GM19467 (cell line): ENCODE data around the gene ATP5F1C.
"Not testable (repeated sequence)": the region's sequence is repeated elsewhere in the genome, so short reads cannot be mapped to it uniquely, and the experiment has no call there.

Experiments used
- ATAC-seq: cut with Tn5 transposase; IDR thresholded peaks from one replicate; pipeline ENCODE4 v1.9.1; 2021; ENCODE audit warnings: mild to moderate bottlenecking, moderate library complexity; ENCODE audit not compliant: unreplicated experiment

The ATP5F1C gene

DNA sequence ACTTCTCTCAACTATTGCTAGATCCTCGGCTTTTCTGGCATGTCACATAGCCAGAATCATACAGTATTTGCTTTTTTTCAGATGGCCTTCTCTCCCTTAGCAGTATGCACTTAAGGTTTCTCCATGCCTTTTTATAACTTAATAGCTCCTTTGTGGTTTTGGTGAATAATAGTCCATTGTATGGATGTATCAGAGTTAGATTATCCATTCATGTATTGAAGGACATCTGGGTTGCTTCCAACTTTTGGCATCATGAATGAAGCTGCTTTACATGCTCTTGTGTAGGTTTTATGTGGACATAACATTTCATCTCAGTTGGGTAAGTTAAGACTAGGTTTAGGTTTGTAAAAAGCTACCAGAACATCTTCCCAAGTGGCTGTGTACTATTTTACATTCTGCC lies 4.6 kb downstream of the ATP5F1C start:
- ATAC-seq = no peak

- ATAC-seq = no peak
These were observed 6.5 kb downstream of the ATP5F1C start for GRCh38 chr10:7794251-7795026.

DNA sequence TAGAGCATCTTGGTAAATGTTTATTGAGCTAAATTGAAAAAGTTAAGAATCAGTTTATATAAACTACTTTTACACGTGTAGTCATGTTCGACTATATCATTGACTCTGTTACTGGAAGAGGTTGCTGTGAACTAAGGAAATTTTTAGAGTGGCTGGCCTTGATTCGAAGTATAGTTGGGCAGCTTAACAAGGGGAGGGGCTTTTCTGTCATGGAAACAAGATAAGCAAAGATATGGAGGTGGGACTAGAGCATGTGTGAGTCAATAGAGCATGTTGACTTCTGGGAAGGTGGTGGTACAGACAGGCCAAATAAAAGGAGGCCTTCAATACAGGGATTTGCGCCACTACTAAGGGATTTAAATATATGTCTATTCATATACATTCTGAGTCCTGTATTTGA lies 7.6 kb downstream of the ATP5F1C start:
- ATAC-seq = no peak

DNA sequence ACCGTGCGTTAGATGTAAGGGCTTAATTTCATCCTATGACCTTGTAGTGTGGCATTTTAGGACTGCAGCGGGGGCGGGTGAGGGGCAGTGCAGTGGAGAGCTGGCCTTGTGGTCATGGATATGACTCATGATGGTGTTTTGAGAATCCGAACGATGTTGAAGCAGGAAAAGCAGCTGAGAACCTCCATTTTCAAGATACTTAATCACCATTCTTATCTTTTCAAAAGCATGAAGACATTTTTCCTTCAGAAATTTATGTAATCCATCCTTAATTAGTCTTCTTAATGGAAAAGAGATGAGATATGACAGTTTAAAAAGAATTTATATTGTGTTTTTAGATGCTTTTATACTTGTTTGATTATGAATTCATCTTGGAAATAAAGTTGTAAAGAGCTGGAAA lies 9.6 kb downstream of the ATP5F1C start:
- ATAC-seq = no peak

DNA sequence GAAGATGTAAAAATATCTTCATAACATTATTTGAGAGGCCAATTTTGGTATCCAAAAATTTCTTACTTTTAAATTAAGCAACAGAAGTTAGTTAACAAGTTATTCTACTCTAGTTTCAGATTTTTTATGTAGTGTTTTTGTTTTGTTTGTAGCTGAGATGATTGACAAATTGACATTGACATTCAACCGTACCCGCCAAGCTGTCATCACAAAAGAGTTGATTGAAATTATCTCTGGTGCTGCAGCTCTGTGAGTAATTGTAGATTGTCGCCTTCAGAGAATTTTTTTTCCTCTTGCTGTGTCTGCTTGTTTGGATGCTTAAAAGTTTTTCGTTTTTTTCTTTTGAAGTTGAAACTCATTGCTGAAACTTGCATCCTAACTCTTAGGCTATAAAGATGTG lies 14.6 kb downstream of the ATP5F1C start:
- ATAC-seq = no peak

DNA sequence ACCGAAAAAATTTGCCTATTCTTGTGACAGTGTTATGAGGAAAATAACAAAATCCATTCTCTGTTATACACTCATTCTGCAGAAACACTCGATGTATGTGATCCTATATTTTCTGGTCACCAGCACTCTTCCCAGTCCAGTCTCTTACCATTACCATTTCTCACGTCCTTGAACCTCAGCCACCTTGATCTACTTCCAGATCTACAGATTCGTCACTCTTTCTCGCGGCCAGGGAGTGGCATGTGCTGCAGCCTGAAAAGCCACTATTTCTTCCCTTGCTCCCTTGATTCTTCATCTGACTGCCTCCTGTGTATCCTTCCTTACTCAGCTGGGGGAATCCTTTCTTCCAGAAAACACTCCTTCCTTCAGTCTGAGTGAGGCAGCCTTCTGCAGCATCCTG lies 16.2 kb downstream of the ATP5F1C start:
- no peak for ATAC-seq

DNA sequence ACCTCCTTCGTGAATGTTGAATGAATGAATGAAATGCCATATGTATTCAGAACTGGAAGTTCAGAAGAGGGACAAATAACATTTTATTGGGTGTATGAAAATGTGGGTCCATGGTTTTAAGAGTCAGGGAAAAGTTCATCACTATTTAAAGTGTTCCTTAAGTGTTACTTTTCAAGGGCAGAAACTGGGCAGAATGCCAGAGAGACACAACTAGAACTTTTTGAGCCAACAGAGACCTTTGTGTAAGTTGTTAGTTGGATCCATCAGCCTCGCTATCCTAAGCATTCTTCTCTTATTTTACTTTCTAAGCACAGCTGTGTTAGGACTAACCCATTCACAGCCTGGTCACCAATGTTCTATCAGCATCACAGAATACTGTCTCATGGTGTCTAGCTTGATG lies 16.8 kb downstream of the ATP5F1C start:
- no peak for ATAC-seq

- ATAC-seq = no peak
These were observed 20.8 kb downstream of the ATP5F1C start for GRCh38 chr10:7808686-7809267.

DNA sequence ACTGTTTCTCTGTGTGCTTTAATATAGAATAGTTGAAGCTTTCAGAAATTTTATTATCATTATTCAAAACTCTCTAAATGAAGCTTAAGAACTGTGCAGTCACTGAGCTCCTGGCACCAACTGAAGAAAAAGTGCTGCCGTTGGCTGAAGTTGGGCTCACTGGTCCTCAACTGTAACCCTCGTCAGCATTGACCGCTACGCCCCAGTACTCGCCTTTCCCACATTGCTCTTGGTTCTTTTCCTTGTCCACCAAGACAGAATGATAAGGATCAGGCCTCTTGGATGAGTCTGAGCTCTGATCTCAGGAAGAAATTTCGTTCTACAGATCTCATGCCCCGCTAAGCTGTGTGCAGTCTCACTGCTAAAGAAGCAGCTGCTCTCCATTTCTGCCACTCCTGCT lies 22.5 kb downstream of the ATP5F1C start:
- no peak for ATAC-seq

- no peak for ATAC-seq
These were observed 23.0 kb downstream of the ATP5F1C start for GRCh38 chr10:7811000-7811399.

GRCh38 chr10:7811743-7812142 lies 23.8 kb downstream of the ATP5F1C start:
- ATAC-seq = not testable (repeated sequence)

DNA sequence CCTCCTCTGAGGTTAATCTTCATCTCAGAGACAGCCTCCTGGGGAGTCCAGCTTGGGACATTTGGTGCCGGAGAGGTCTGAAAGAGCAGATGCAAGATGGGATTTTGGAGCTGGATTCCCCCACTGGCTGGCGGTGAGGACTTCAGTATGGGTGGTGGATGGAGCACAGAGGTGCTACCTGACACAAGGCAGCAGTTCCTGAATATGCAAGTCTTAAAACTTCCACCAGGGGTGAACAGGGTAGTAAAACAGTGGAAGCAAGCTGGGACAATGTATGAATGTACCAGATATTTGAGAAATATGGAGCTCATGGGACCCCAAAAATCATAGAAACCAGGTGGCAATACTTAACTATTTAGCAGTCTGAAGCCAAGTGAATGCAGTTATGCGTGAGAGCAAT lies 25.5 kb downstream of the ATP5F1C start:
- no peak for ATAC-seq

- ATAC-seq = no peak
These were observed 29.6 kb downstream of the ATP5F1C start for GRCh38 chr10:7817576-7817975.

DNA sequence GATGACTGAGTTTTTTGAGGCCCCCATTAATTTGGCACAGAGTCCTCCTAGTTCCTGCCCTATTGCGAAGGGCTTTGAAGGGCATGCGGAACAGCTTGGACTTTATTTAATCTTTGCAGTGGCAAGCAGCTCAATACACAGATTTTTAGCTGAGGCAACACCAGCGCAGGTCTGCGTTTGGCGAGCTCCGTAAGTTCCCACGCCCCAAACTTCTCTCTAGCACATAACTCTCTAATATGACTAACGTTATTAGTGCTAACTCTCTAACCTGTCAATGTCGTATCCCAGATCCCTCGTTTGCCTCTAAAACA lies 30.0 kb downstream of the ATP5F1C start:
- no peak for ATAC-seq

GRCh38 chr10:7818295-7819120 lies 30.5 kb downstream of the ATP5F1C start, which contains the start of gene TAF3:
Gene TAF3 (plus strand): TSS chr10:7818505. CDS start chr10:7818710, 205 bp downstream.
- peak; percentile 81 for ATAC-seq

DNA sequence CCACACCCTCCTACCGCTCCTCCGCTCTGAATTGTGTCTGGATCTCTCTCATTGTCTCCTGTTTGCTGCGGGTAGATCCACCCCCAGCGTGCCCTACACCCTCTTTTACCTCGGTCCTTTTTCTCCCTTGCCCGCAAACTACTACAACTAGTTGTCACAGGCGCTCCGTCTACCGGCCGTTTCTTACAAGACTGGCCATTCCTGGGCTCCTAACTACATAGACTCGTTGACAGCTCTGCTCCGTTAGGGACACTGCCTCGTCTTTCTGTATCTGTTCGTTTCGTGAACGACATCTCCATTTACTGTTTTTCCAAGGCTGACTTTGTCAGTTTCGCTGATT lies 31.1 kb downstream of the ATP5F1C start:
- ATAC-seq = peak; percentile 44

DNA sequence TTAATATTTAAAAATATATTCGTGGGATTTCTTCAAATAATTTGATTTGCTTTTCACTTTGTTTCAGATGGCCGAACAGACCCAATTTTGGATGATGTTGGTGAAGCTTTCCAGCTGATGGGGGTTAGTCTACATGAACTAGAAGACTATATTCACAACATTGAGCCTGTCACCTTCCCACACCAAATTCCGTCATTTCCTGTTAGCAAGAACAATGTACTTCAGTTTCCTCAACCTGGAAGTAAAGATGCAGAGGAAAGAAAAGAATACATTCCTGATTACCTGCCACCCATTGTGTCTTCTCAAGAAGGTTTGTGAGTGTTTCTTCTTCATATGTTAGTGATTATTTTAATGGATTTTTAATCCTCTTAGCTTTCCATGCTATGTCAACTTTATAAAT lies 36.3 kb downstream of the ATP5F1C start:
- no peak for ATAC-seq

- no peak for ATAC-seq
These were observed 39.0 kb downstream of the ATP5F1C start for GRCh38 chr10:7826971-7827370.

DNA sequence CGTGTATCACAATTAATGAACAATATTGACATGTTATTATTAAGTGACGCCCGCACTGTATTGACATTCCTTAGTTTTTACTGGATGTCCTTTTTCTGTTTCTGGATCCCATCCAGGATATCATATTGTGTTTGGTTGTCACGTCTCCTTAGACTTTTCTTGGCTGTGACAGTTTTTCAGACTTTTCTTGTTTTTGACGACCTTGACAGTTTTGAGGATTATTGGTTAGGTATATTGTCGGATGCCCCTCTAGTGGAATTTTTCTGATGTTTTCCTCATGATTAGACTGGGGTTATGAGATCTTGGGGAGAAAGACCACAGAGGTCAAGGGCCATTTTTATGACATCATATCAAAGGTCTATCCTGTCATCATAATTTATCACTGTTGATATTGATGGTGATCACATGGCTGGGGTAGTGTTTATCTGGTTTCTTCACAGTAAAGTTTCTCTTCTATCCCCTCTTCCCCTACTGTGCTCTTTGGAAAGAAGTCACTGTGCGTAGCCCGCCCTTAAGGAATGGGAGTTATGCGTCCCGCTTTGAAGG lies 41.4 kb downstream of the ATP5F1C start:
- ATAC-seq = no peak

DNA sequence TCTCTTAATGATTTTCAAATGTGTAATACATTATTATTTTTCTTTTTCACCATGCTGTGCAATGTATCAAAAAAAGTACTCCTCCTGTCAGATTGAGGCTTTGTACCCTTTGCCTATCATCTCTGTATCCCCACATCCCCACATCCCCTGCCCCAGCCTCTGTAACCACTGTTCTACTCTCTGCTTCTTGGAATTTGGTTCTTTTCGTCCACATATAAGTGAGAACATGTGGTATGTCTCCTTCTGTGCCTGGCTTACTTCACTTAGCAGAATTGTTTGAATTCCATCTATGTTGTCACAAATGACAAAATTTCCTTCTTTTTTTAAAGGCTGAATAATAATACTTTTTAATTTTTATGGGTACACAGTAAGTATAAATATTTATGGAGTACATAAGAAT lies 44.1 kb downstream of the ATP5F1C start:
- ATAC-seq = no peak

DNA sequence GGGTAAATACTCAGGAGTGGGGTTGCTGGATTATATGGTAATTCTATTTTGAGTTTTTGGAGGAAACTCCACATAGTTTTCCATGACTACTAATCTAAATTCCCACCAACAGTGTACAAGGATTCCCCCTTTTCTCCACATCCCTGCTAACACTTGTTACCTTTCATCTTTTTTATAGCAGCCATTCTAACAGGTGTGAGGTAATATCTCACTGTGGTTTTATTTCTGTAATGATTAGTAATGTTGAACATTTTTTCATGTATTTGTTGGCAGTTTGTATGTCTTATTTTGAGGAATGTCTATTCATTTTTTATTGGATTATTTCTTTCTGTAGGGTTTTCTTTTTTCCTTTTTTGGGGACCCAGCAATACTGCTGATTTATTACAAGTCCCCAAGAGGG lies 45.2 kb downstream of the ATP5F1C start:
- no peak for ATAC-seq

GRCh38 chr10:7834262-7834661 lies 46.3 kb downstream of the ATP5F1C start:
- no peak for ATAC-seq
